IMR-90 (cell line): Measurements from ENCODE around the gene DGKD. TPM values are rescaled to one million over a fixed set of nuclear protein-coding genes. Genes with fewer than 3 reads are reported as not detected.

Experiments
- ATAC-seq: fragments of 200-7000 bp; cut with Tn5 transposase; 2 replicates; pipeline ENCODE4 v1.9.1; 2020; ENCODE audit warnings: low read depth, mild to moderate bottlenecking, moderate library complexity
- BruUV-seq: library from RNA; stranded (reverse); fragments of 400-500 nt; replicated peaks from 2 replicates; lab custom pipeline; 2021; lab: Mats Ljungman, UMichigan
- CTCF ChIA-PET: fragments of 300-600 bp; formaldehyde crosslinking; extraction: SDS; loops from one replicate; lab custom pipeline; 2021; ENCODE audit warnings: antibody characterized with exemption; lab: Yijun Ruan, JAX
- POLR2A ChIA-PET: fragments of 300-600 bp; sonication (Branson Sonifier 250); formaldehyde crosslinking; loops from one replicate; lab custom pipeline; 2022; ENCODE audit warnings: antibody characterized with exemption; ENCODE audit not compliant: unreplicated experiment; lab: Charles Lee
- DNase-seq: peaks from one replicate; pipeline ENCODE4 v3.0.0; 2013
- H2AFZ ChIP-seq: replicated peaks from 2 replicates; pipeline ENCODE3; 2013; ENCODE audit warnings: low read length, mild to moderate bottlenecking; ENCODE audit not compliant: poor library complexity
- H2AK5ac ChIP-seq: 2 replicates; pipeline ENCODE4 v1.6.1; 2013; ENCODE audit warnings: low read depth, low read length, inconsistent platforms
- H2AK9ac ChIP-seq: replicated peaks from 2 replicates; pipeline ENCODE3; 2013; ENCODE audit warnings: mild to moderate bottlenecking, low read depth, low read length, moderate library complexity; ENCODE audit not compliant: poor library complexity
- H2BK120ac ChIP-seq: 2 replicates; pipeline ENCODE4 v1.6.1; 2013; ENCODE audit warnings: low read depth, low read length, inconsistent platforms
- H2BK15ac ChIP-seq: 3 replicates; pipeline ENCODE4 v1.6.1; 2013; ENCODE audit warnings: low read depth, low read length, inconsistent platforms
- H2BK20ac ChIP-seq: 2 replicates; pipeline ENCODE4 v1.6.1; 2013; ENCODE audit warnings: low read depth, mild to moderate bottlenecking, inconsistent platforms, low read length, moderate library complexity
- H2BK5ac ChIP-seq: 2 replicates; pipeline ENCODE4 v1.6.1; 2013; ENCODE audit warnings: mild to moderate bottlenecking, low read depth, low read length, inconsistent platforms; ENCODE audit not compliant: poor library complexity, severe bottlenecking
- H3K14ac ChIP-seq: replicated peaks from 2 replicates; pipeline ENCODE4 v1.6.1; 2013; ENCODE audit warnings: low read depth, low read length, inconsistent platforms
- H3K18ac ChIP-seq: 2 replicates; pipeline ENCODE4 v1.6.1; 2013; ENCODE audit warnings: low read depth, low read length, control low read depth
- H3K23ac ChIP-seq: 2 replicates; pipeline ENCODE4 v1.6.1; 2013; ENCODE audit warnings: low read depth, low read length, inconsistent platforms
- H3K27ac ChIP-seq: 2 replicates; pipeline ENCODE4 v1.5.1; 2013; ENCODE audit warnings: mild to moderate bottlenecking, control low read depth, low read length; ENCODE audit not compliant: insufficient read depth
- H3K27me3 ChIP-seq: 2 replicates; pipeline ENCODE4 v1.6.1; 2013; ENCODE audit warnings: low read length; ENCODE audit not compliant: control insufficient read depth, insufficient read depth
- H3K36me3 ChIP-seq: 2 replicates; pipeline ENCODE4 v1.6.1; 2013; ENCODE audit warnings: low read length, mixed read lengths; ENCODE audit not compliant: control insufficient read depth, insufficient read depth
- H3K4ac ChIP-seq: 2 replicates; pipeline ENCODE4 v1.6.1; 2013; ENCODE audit warnings: low read depth, low read length, inconsistent platforms
- H3K4me1 ChIP-seq: 2 replicates; pipeline ENCODE4 v1.6.1; 2013; ENCODE audit warnings: low read length, mixed read lengths; ENCODE audit not compliant: control insufficient read depth, insufficient read depth
- H3K4me2 ChIP-seq: 2 replicates; pipeline ENCODE4 v1.6.1; 2013; ENCODE audit warnings: low read depth, mild to moderate bottlenecking, control low read depth, low read length, moderate library complexity
- H3K4me3 ChIP-seq: 2 replicates; pipeline ENCODE4 v1.5.1; 2013; ENCODE audit warnings: low read depth, mild to moderate bottlenecking, control low read depth, low read length, moderate library complexity; ENCODE audit not compliant: insufficient read depth
- H3K56ac ChIP-seq: 2 replicates; pipeline ENCODE4 v1.6.1; 2013; ENCODE audit warnings: low read length, inconsistent platforms; ENCODE audit not compliant: insufficient read depth; ENCODE audit errors: extremely low read depth
- H3K79me1 ChIP-seq, 2 experiments: 2 replicates each; pipeline ENCODE4 v1.6.1; 2013; ENCODE audit warnings: low read length in 2 of 2, inconsistent platforms in 1 of 2, low read depth in 1 of 2
- H3K9ac ChIP-seq: 2 replicates; pipeline ENCODE4 v1.6.1; 2013; ENCODE audit warnings: low read depth, low read length, control low read depth
- H3K9me1 ChIP-seq: 2 replicates; pipeline ENCODE4 v1.6.1; 2013; ENCODE audit warnings: low read length, inconsistent platforms; ENCODE audit not compliant: insufficient read depth
- H3K9me3 ChIP-seq: 2 replicates; pipeline ENCODE4 v1.6.1; 2013; ENCODE audit warnings: low read length; ENCODE audit not compliant: control insufficient read depth, insufficient read depth
- H4K20me1 ChIP-seq: 2 replicates; pipeline ENCODE4 v1.6.1; 2013; ENCODE audit warnings: low read length, inconsistent platforms; ENCODE audit not compliant: insufficient read depth
- H4K5ac ChIP-seq: 2 replicates; pipeline ENCODE4 v1.6.1; 2013; ENCODE audit warnings: mild to moderate bottlenecking, low read depth, low read length, control low read depth
- H4K8ac ChIP-seq, 2 experiments: 2 replicates each; pipeline ENCODE4 v1.6.1; 2013; ENCODE audit warnings: low read depth in 2 of 2, low read length in 2 of 2, control low read depth in 1 of 2, inconsistent platforms in 1 of 2
- H4K91ac ChIP-seq: 2 replicates; pipeline ENCODE4 v1.6.1; 2013; ENCODE audit warnings: low read depth, low read length, inconsistent platforms; ENCODE audit not compliant: insufficient read depth
- BHLHE40 ChIP-seq: fragments of 150-350 bp; IDR thresholded peaks from 2 replicates; pipeline ENCODE4 v1.6.1; 2016; ENCODE audit warnings: mild to moderate bottlenecking, low read depth, low read length
- CEBPB ChIP-seq: IDR thresholded peaks from 2 replicates; pipeline ENCODE4 v1.6.1; 2012; ENCODE audit warnings: low read depth, low read length, improper control_type of control experiment
- CHD1 ChIP-seq: IDR thresholded peaks from 2 replicates; pipeline ENCODE4 v1.6.1; 2012; ENCODE audit warnings: low read depth, low read length, improper control_type of control experiment
- CTCF ChIP-seq: conservative IDR thresholded peaks from 2 replicates; pipeline ENCODE4 v1.5.1; 2012; ENCODE audit warnings: mild to moderate bottlenecking, low read depth, low read length, improper control_type of control experiment
- ELK1 ChIP-seq: fragments of 150-350 bp; IDR thresholded peaks from 2 replicates; pipeline ENCODE4 v1.6.1; 2016; ENCODE audit warnings: low read depth, mild to moderate bottlenecking, low read length, moderate library complexity, borderline replicate concordance
- MAFK ChIP-seq: IDR thresholded peaks from 2 replicates; pipeline ENCODE4 v1.6.1; 2012; ENCODE audit warnings: low read depth, low read length, improper control_type of control experiment
- MAZ ChIP-seq: IDR thresholded peaks from 2 replicates; pipeline ENCODE4 v1.6.1; 2012; ENCODE audit warnings: low read depth, mild to moderate bottlenecking, low read length, improper control_type of control experiment, moderate library complexity, borderline replicate concordance
- MXI1 ChIP-seq: IDR thresholded peaks from 2 replicates; pipeline ENCODE4 v1.6.1; 2012; ENCODE audit warnings: low read depth, mild to moderate bottlenecking, low read length, moderate library complexity, borderline replicate concordance
- NFE2L2 ChIP-seq: fragments of 150-350 bp; IDR thresholded peaks from 2 replicates; pipeline ENCODE4 v1.6.1; 2016; ENCODE audit warnings: low read depth, mild to moderate bottlenecking, low read length
- POLR2A ChIP-seq: IDR thresholded peaks from 2 replicates; pipeline ENCODE4 v1.6.1; 2012; ENCODE audit warnings: mild to moderate bottlenecking, low read depth, low read length
- RAD21 ChIP-seq: IDR thresholded peaks from 2 replicates; pipeline ENCODE4 v1.6.1; 2012; ENCODE audit warnings: low read length, improper control_type of control experiment
- RCOR1 ChIP-seq: IDR thresholded peaks from 2 replicates; pipeline ENCODE4 v1.6.1; 2012; ENCODE audit warnings: mild to moderate bottlenecking, low read length, improper control_type of control experiment; ENCODE audit not compliant: insufficient replicate concordance
- RFX5 ChIP-seq: IDR thresholded peaks from 2 replicates; pipeline ENCODE4 v1.8.0; 2012; ENCODE audit warnings: low read depth, mild to moderate bottlenecking, low read length, moderate library complexity
- SMC3 ChIP-seq: fragments of 150-350 bp; IDR thresholded peaks from 2 replicates; pipeline ENCODE4 v1.6.1; 2016; ENCODE audit warnings: low read depth, mild to moderate bottlenecking, antibody characterized with exemption, low read length, moderate library complexity
- USF2 ChIP-seq: fragments of 150-350 bp; IDR thresholded peaks from 2 replicates; pipeline ENCODE4 v1.6.1; 2017; ENCODE audit warnings: mild to moderate bottlenecking, antibody characterized with exemption, low read length, low read depth
- WGBS, 2 experiments: methylation state at CpG; one replicate each; pipeline versions ENCODE4 v1.1.5 to v1.1.7; 2013; ENCODE audit warnings: missing lambda C conversion rate in 2 of 2; ENCODE audit not compliant: insufficient read length in 1 of 2; ENCODE audit errors: extremely low coverage in 2 of 2; 5-methylcytosine and 5-hydroxymethylcytosine counted together
- dilution Hi-C: fragments of 300-500 bp; cut with HindIII; formaldehyde crosslinking; loops from one replicate; pipeline ENCODE4 v1.14.3; 2018; ENCODE audit warnings: low sequenced_read_pairs; ENCODE audit not compliant: unreplicated experiment
- in situ Hi-C: fragments of 300-500 bp; cut with MboI; formaldehyde crosslinking; loops from 3 replicates; pipeline ENCODE4 v1.14.3; 2019; ENCODE audit warnings: low sequenced_read_pairs, inconsistent platforms, mixed read lengths
- intact Hi-C: fragments of 100-400 bp; cut with micrococcal nuclease; formaldehyde crosslinking; loops from 2 replicates; pipeline ENCODE4 v1.10.0; 2022
- polyA plus RNA-seq, 3 experiments: library from polyadenylated mRNA; depleted of rRNA; stranded (reverse); fragments of >200 nt; gene quantifications; 2 replicates each; pipeline ENCODE4 v1.2.3, GENCODE V29; 2012; ENCODE audit warnings: low replicate concordance in 1 of 3
- total RNA-seq: library from RNA; depleted of rRNA; stranded (reverse); fragments of >200 nt; gene quantifications from 2 replicates; pipeline ENCODE4 v1.2.3, GENCODE V29; 2012

Gene DGKD
- total and polyA plus RNA-seq, 2 of the 4 experiments (the other 2 are of a cell fraction): 6.5 to 10.1 TPM

GRCh38 chr2:233406865-233407264, 52.6 kb downstream of the DGKD start:
- no peak overlapping the region for H2BK15ac ChIP-seq
- ChIA-PET CTCF (interaction anchor here (1.4 to 1.7 kb wide), 2 partner anchors 36 to 42 kb away, joined by 4 read pairs; no protein-coding TSS in a partner anchor), POLR2A (no interaction called here)
- no peaks in the 10 kb centered on the region for H4K20me1 ChIP-seq
- no peak overlapping the region for H2AK9ac ChIP-seq
- H3K79me1 ChIP-seq: peaks cover 0 to 13% of the 10 kb centered on the region in 2 experiments; a peak in 3 of 4 replicates
- in situ Hi-C loops (no loop called here), dilution Hi-C loops (no loop called here), intact Hi-C loops (no loop called here)
- TF ChIP-seq RFX5 (no peak), MXI1 (no peak), MAFK (no peak), MAZ (no peak), ELK1 (no peak), RCOR1 (no peak), CEBPB (no peak), POLR2A (no peak), CHD1 (no peak), SMC3 (no peak), USF2 (no peak), CTCF (no peak), BHLHE40 (no peak), NFE2L2 (no peak), RAD21 (no peak)
- no peak overlapping the region for H4K5ac ChIP-seq
- no peak overlapping the region for H3K27ac ChIP-seq
- H2BK20ac ChIP-seq: no peak overlapping the region
- H3K36me3 ChIP-seq: 0 out of 2 replicates have a peak, but pooled peaks cover 2% of the 10 kb centered on the region
- H3K18ac ChIP-seq: no peak overlapping the region
- H3K27me3 ChIP-seq: no peaks in the 10 kb centered on the region
- H2AFZ ChIP-seq: no peak overlapping the region
- BruUV-seq: no TSS peak
- no peak overlapping the region for H2BK120ac ChIP-seq
- H3K4ac ChIP-seq: no peak overlapping the region
- no peak overlapping the region for H3K14ac ChIP-seq
- no peak overlapping the region for H3K4me3 ChIP-seq
- no peak overlapping the region for H3K9ac ChIP-seq
- H4K91ac ChIP-seq: no peak overlapping the region
- no peak overlapping the region for H3K23ac ChIP-seq
- H3K4me2 ChIP-seq: no peak overlapping the region
- H3K9me3 ChIP-seq: peaks cover 2% of the 10 kb centered on the region; the same call in 1 of the 2 replicates
- no peak overlapping the region for H2BK5ac ChIP-seq
- H3K9me1 ChIP-seq: no peaks in the 10 kb centered on the region
- no peak overlapping the region for H4K8ac ChIP-seq
- no peak overlapping the region for H3K56ac ChIP-seq
- WGBS, 2 experiments: no CpG with 5 or more reads among the region's 2 CpGs
- no peak for DNase-seq
- H2AK5ac ChIP-seq: no peak overlapping the region
- no peaks in the 10 kb centered on the region for H3K4me1 ChIP-seq
- ATAC-seq: no peak
